GM08714 (cell line): ENCODE data around the gene SBDS.
"Not testable (repeated sequence)": the region's sequence is repeated elsewhere in the genome, so short reads cannot be mapped to it uniquely, and the experiment has no call there.

Experiments used
- H3K4me3 ChIP-seq: fragments of 200-500 bp; sonication (Bioruptor generic); 2 replicates; pipeline ENCODE4 v1.5.1; 2014; ENCODE audit warnings: mild to moderate bottlenecking, low read length, inconsistent platforms
- ZNF274 ChIP-seq: IDR thresholded peaks from 2 replicates; pipeline ENCODE4 v1.6.1; 2012; ENCODE audit warnings: mild to moderate bottlenecking, low read depth, low read length

The SBDS gene

GRCh38 chr7:67008260-67008659 lies 12.9 kb upstream of the SBDS start:
- no peak for TF ChIP-seq ZNF274
- H3K4me3 ChIP-seq = no peak overlapping the region

GRCh38 chr7:67006965-67007364 lies 11.6 kb upstream of the SBDS start:
- TF ChIP-seq ZNF274 = no peak
- no peak overlapping the region for H3K4me3 ChIP-seq

GRCh38 chr7:67004145-67004544 lies 8.8 kb upstream of the SBDS start:
- H3K4me3 ChIP-seq = not testable (repeated sequence)

- H3K4me3 ChIP-seq = not testable (repeated sequence)
Observed at GRCh38 chr7:67000601-67001258, 5.3 kb upstream of the SBDS start.

- H3K4me3 ChIP-seq = peak within 1 kb of the TSS; percentile 99
Observed at GRCh38 chr7:66996444-66997191, 1.2 kb upstream of the SBDS start, which contains the start of gene TYW1. TSS of gene TYW1 (plus strand) at chr7:66996833. CDS start at chr7:66996979, 146 bp downstream.

- peak overlapping the region; percentile 69 for H3K4me3 ChIP-seq
Observed at GRCh38 chr7:66994691-66995049, 716 bp downstream of the SBDS start.

GRCh38 chr7:66994051-66994450 lies 1.3 kb downstream of the SBDS start:
- peak overlapping the region; percentile 69; the same call in 1 of the 2 replicates for H3K4me3 ChIP-seq

GRCh38 chr7:66989552-66989951 lies 5.8 kb downstream of the SBDS start:
- not testable (repeated sequence) for H3K4me3 ChIP-seq

- H3K4me3 ChIP-seq = not testable (repeated sequence)
Observed at GRCh38 chr7:66980336-66980735, 15.1 kb downstream of the SBDS start.

- not testable (repeated sequence) for H3K4me3 ChIP-seq
Observed at GRCh38 chr7:66979013-66979412, 16.4 kb downstream of the SBDS start.

- not testable (repeated sequence) for H3K4me3 ChIP-seq
Observed at GRCh38 chr7:66978312-66978711, 17.1 kb downstream of the SBDS start.

GRCh38 chr7:66974986-66975590 lies 20.3 kb downstream of the SBDS start:
- no peak for TF ChIP-seq ZNF274
- no peak overlapping the region for H3K4me3 ChIP-seq

- H3K4me3 ChIP-seq = no peak overlapping the region
- no peak for TF ChIP-seq ZNF274
Observed at GRCh38 chr7:66970310-66970709, 25.1 kb downstream of the SBDS start.

- H3K4me3 ChIP-seq = not testable (repeated sequence)
Observed at GRCh38 chr7:66969001-66969400, 26.4 kb downstream of the SBDS start.

- no peak for TF ChIP-seq ZNF274
- H3K4me3 ChIP-seq = no peak overlapping the region
Observed at GRCh38 chr7:66967029-66967428, 28.4 kb downstream of the SBDS start.

- TF ChIP-seq ZNF274 = no peak
Observed at GRCh38 chr7:66964411-66964810, 31.0 kb downstream of the SBDS start.

More at GRCh38 chr7:66964411-66964810, 31.0 kb downstream of the SBDS start:
- H3K4me3 ChIP-seq = no peak overlapping the region
